Measurements from ENCODE around the gene ARSG.

DNA sequence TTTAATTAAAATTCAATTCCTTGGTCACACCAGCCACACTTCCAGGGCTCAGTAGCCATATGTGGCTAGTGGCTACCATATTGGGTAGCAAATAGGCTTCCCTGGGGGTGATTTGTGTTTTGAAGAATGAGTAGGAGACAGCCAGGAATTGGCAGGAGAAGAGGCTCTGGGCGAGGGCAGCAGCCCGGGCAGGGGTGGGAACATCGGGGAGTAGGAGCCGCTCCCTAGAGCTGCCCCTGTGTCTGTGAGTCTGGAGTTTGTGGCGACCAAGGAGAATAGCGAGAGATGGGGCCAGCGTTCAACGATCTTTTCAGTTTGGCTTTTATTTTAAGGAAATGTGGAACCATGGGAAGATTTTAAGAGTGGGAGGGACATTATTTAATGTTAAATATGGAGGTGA lies 84.3 kb downstream of the ARSG start:
- TF ChIP-seq, protein P1, sequence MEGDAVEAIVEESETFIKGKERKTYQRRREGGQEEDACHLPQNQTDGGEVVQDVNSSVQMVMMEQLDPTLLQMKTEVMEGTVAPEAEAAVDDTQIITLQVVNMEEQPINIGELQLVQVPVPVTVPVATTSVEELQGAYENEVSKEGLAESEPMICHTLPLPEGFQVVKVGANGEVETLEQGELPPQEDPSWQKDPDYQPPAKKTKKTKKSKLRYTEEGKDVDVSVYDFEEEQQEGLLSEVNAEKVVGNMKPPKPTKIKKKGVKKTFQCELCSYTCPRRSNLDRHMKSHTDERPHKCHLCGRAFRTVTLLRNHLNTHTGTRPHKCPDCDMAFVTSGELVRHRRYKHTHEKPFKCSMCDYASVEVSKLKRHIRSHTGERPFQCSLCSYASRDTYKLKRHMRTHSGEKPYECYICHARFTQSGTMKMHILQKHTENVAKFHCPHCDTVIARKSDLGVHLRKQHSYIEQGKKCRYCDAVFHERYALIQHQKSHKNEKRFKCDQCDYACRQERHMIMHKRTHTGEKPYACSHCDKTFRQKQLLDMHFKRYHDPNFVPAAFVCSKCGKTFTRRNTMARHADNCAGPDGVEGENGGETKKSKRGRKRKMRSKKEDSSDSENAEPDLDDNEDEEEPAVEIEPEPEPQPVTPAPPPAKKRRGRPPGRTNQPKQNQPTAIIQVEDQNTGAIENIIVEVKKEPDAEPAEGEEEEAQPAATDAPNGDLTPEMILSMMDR (IDR thresholded peaks at IDR 0.05): no peak
- TF ChIP-seq EZH2 (IDR thresholded peaks at IDR 0.05; ENCODE audit: borderline replicate concordance, insufficient read depth, low read depth, low read length, poor library complexity, severe bottlenecking): no peak

Measured in B cell (primary cell).